ENCODE results near the gene LCORL. TPM values are rescaled to one million over a fixed set of nuclear protein-coding genes. Genes with fewer than 3 reads are reported as not detected.

The LCORL gene
- total and polyA plus RNA-seq, 9 of the 15 experiments (the other 6 are each of a cell fraction or from before 2014, with no cell fraction given): 3.1 to 24.5 (median 11.1) TPM

- TF ChIP-seq CLOCK (CRISPR knock-in tag; IDR thresholded peaks at IDR 0.05; ENCODE audit: borderline replicate concordance) (no peak), ZNF707 (CRISPR knock-in tag; conservative IDR thresholded peaks at IDR 0.05) (no peak), MXI1 (IDR thresholded peaks at IDR 0.05; ENCODE audit: low read depth, low read length) (0 out of 2 replicates have a peak, but pooled peaks have one; percentile 39), HNRNPK (IDR thresholded peaks at IDR 0.05; ENCODE audit: low read depth, low read length, poor library complexity, severe bottlenecking) (no peak), HDAC1 (IDR thresholded peaks at IDR 0.05) (no peak; a peak in 2 of 4 replicates), CTCF (IDR thresholded peaks at IDR 0.05 in 2 of 3, conservative IDR thresholded peaks at IDR 0.05 in 1 of 3; ENCODE audit: insufficient read depth in 2 of 3, low read depth in 1 of 3, low read length in 3 of 3) (no peak), GATAD2B (IDR thresholded peaks at IDR 0.05; ENCODE audit: borderline replicate concordance) (0 out of 2 replicates have a peak, but pooled peaks have one; percentile 51)
- TF ChIP-seq, protein P1, sequence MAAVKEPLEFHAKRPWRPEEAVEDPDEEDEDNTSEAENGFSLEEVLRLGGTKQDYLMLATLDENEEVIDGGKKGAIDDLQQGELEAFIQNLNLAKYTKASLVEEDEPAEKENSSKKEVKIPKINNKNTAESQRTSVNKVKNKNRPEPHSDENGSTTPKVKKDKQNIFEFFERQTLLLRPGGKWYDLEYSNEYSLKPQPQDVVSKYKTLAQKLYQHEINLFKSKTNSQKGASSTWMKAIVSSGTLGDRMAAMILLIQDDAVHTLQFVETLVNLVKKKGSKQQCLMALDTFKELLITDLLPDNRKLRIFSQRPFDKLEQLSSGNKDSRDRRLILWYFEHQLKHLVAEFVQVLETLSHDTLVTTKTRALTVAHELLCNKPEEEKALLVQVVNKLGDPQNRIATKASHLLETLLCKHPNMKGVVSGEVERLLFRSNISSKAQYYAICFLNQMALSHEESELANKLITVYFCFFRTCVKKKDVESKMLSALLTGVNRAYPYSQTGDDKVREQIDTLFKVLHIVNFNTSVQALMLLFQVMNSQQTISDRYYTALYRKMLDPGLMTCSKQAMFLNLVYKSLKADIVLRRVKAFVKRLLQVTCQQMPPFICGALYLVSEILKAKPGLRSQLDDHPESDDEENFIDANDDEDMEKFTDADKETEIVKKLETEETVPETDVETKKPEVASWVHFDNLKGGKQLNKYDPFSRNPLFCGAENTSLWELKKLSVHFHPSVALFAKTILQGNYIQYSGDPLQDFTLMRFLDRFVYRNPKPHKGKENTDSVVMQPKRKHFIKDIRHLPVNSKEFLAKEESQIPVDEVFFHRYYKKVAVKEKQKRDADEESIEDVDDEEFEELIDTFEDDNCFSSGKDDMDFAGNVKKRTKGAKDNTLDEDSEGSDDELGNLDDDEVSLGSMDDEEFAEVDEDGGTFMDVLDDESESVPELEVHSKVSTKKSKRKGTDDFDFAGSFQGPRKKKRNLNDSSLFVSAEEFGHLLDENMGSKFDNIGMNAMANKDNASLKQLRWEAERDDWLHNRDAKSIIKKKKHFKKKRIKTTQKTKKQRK (IDR thresholded peaks at IDR 0.05; ENCODE audit: borderline replicate concordance, low read depth, low read length): no peak
- TF ChIP-seq, protein P2, sequence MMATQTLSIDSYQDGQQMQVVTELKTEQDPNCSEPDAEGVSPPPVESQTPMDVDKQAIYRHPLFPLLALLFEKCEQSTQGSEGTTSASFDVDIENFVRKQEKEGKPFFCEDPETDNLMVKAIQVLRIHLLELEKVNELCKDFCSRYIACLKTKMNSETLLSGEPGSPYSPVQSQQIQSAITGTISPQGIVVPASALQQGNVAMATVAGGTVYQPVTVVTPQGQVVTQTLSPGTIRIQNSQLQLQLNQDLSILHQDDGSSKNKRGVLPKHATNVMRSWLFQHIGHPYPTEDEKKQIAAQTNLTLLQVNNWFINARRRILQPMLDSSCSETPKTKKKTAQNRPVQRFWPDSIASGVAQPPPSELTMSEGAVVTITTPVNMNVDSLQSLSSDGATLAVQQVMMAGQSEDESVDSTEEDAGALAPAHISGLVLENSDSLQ (IDR thresholded peaks at IDR 0.05): peak; percentile 46; the same call in 1 of the 2 replicates
Observed at GRCh38 chr4:18020671-18021469, 685 bp downstream of the LCORL start (continued).

All from K562 (cell line).